ACC112 (cell line): ENCODE results near the gene CFAP65.

Experiments used
- H2AFZ ChIP-seq: fragments of 200-600 bp; sonication (generic); one replicate; pipeline ENCODE4 v1.6.0; 2017; ENCODE audit warnings: antibody characterized with exemption, low read length; ENCODE audit not compliant: unreplicated experiment
- H3K27ac ChIP-seq: fragments of 200-600 bp; sonication (generic); 2 replicates; pipeline ENCODE4 v1.5.1; 2014; ENCODE audit warnings: low read depth, mild to moderate bottlenecking, antibody characterized with exemption, low read length, moderate library complexity
- H3K27me3 ChIP-seq: fragments of 200-600 bp; sonication (generic); 2 replicates; pipeline ENCODE4 v1.6.1; 2014; ENCODE audit warnings: mild to moderate bottlenecking, antibody characterized with exemption, low read length, moderate library complexity, mixed read lengths; ENCODE audit not compliant: insufficient read depth
- H3K36me3 ChIP-seq: fragments of 200-600 bp; sonication (generic); 2 replicates; pipeline ENCODE4 v1.6.1; 2016; ENCODE audit warnings: mild to moderate bottlenecking, antibody characterized with exemption, low read length, moderate library complexity, mixed read lengths; ENCODE audit not compliant: insufficient read depth
- H3K4me1 ChIP-seq: fragments of 200-600 bp; sonication (generic); one replicate; pipeline ENCODE4 v1.6.1; 2016; ENCODE audit warnings: low read length, mixed read lengths; ENCODE audit not compliant: insufficient read depth, unreplicated experiment, control insufficient read depth
- H3K4me3 ChIP-seq: fragments of 200-600 bp; sonication (generic); 2 replicates; pipeline ENCODE4 v1.5.1; 2014; ENCODE audit warnings: mild to moderate bottlenecking, low read depth, low read length
- H3K79me2 ChIP-seq: fragments of 200-600 bp; sonication (generic); one replicate; pipeline ENCODE4 v1.6.0; 2016; ENCODE audit warnings: low read length; ENCODE audit not compliant: control insufficient read depth, unreplicated experiment, insufficient read depth

CFAP65 gene

GRCh38 chr2:219030177-219030940, 11.0 kb downstream of the CFAP65 start:
- no peaks in the 10 kb centered on the region for H3K36me3 ChIP-seq
- peaks cover 46% of the 10 kb centered on the region for H3K27me3 ChIP-seq
- H3K79me2 ChIP-seq: no peaks in the 10 kb centered on the region
- no peaks in the 10 kb centered on the region for H3K4me1 ChIP-seq
- no peak overlapping the region for H2AFZ ChIP-seq
- H3K4me3 ChIP-seq: no peak overlapping the region
- no peak overlapping the region for H3K27ac ChIP-seq

- H3K4me1 ChIP-seq: no peaks in the 10 kb centered on the region
- H3K27me3 ChIP-seq: peaks cover 41% of the 10 kb centered on the region
- no peak overlapping the region for H2AFZ ChIP-seq
- no peak overlapping the region for H3K4me3 ChIP-seq
- no peak overlapping the region for H3K27ac ChIP-seq
- H3K79me2 ChIP-seq: no peaks in the 10 kb centered on the region
- H3K36me3 ChIP-seq: no peaks in the 10 kb centered on the region
These were observed 11.5 kb downstream of the CFAP65 start for GRCh38 chr2:219029829-219030165.

- Histone ChIP-seq H3K4me1 (no peaks in the 10 kb centered on the region), H2AFZ (no peak overlapping the region), H3K4me3 (no peak overlapping the region), H3K27me3 (peaks cover 35% of the 10 kb centered on the region), H3K27ac (no peak overlapping the region), H3K36me3 (no peaks in the 10 kb centered on the region), H3K79me2 (no peaks in the 10 kb centered on the region)
These were observed 12.1 kb downstream of the CFAP65 start for GRCh38 chr2:219028996-219029828.

GRCh38 chr2:219028141-219028540, 13.2 kb downstream of the CFAP65 start:
- no peak overlapping the region for H2AFZ ChIP-seq
- H3K27ac ChIP-seq: no peak overlapping the region
- H3K4me3 ChIP-seq: no peak overlapping the region
- peaks cover 29% of the 10 kb centered on the region for H3K27me3 ChIP-seq
- no peaks in the 10 kb centered on the region for H3K36me3 ChIP-seq
- no peaks in the 10 kb centered on the region for H3K4me1 ChIP-seq
- no peaks in the 10 kb centered on the region for H3K79me2 ChIP-seq

GRCh38 chr2:219027511-219028055, 13.7 kb downstream of the CFAP65 start:
- Histone ChIP-seq H3K27ac (no peak overlapping the region), H3K4me3 (no peak overlapping the region), H3K4me1 (no peaks in the 10 kb centered on the region), H3K27me3 (peaks cover 28% of the 10 kb centered on the region), H2AFZ (no peak overlapping the region), H3K36me3 (no peaks in the 10 kb centered on the region), H3K79me2 (no peaks in the 10 kb centered on the region)

- H3K4me3 ChIP-seq: no peak overlapping the region
- no peak overlapping the region for H2AFZ ChIP-seq
- H3K27me3 ChIP-seq: peaks cover 22% of the 10 kb centered on the region
- no peaks in the 10 kb centered on the region for H3K36me3 ChIP-seq
- H3K4me1 ChIP-seq: no peaks in the 10 kb centered on the region
- no peaks in the 10 kb centered on the region for H3K79me2 ChIP-seq
- no peak overlapping the region for H3K27ac ChIP-seq
These were observed 14.4 kb downstream of the CFAP65 start for GRCh38 chr2:219026946-219027345.

GRCh38 chr2:219025637-219026585, 15.4 kb downstream of the CFAP65 start:
- H2AFZ ChIP-seq: no peak overlapping the region
- no peaks in the 10 kb centered on the region for H3K4me1 ChIP-seq
- no peak overlapping the region for H3K4me3 ChIP-seq
- H3K36me3 ChIP-seq: no peaks in the 10 kb centered on the region
- H3K27me3 ChIP-seq: peaks cover 20% of the 10 kb centered on the region
- H3K27ac ChIP-seq: no peak overlapping the region
- H3K79me2 ChIP-seq: no peaks in the 10 kb centered on the region

- Histone ChIP-seq H3K4me1 (no peaks in the 10 kb centered on the region), H3K36me3 (no peaks in the 10 kb centered on the region), H3K27ac (no peak overlapping the region), H3K79me2 (no peaks in the 10 kb centered on the region), H3K4me3 (no peak overlapping the region), H3K27me3 (peaks cover 18% of the 10 kb centered on the region), H2AFZ (no peak overlapping the region)
These were observed 17.3 kb downstream of the CFAP65 start for GRCh38 chr2:219024059-219024458.

- peaks cover 22% of the 10 kb centered on the region for H3K27me3 ChIP-seq
- no peaks in the 10 kb centered on the region for H3K4me1 ChIP-seq
These were observed 18.2 kb downstream of the CFAP65 start for GRCh38 chr2:219023045-219023605.

GRCh38 chr2:219022616-219023015, 18.7 kb downstream of the CFAP65 start:
- H3K79me2 ChIP-seq: no peaks in the 10 kb centered on the region
- H3K4me1 ChIP-seq: no peaks in the 10 kb centered on the region
- no peak overlapping the region for H3K27ac ChIP-seq
- no peaks in the 10 kb centered on the region for H3K36me3 ChIP-seq
- peaks cover 27% of the 10 kb centered on the region for H3K27me3 ChIP-seq
- no peak overlapping the region for H2AFZ ChIP-seq
- no peak overlapping the region for H3K4me3 ChIP-seq

More at GRCh38 chr2:219023045-219023605, 18.2 kb downstream of the CFAP65 start:
- Histone ChIP-seq H3K79me2 (no peaks in the 10 kb centered on the region), H3K36me3 (no peaks in the 10 kb centered on the region), H3K27ac (no peak overlapping the region), H2AFZ (no peak overlapping the region), H3K4me3 (no peak overlapping the region)
